PC-3 (cell line): ENCODE data around the gene RNF17.

Source experiments
- CTCF ChIP-seq: fragments of 300-600 bp; sonication (generic); conservative IDR thresholded peaks from 2 replicates; pipeline ENCODE4 v1.5.1; 2017; ENCODE audit warnings: antibody characterized with exemption, low read depth, mild to moderate bottlenecking, low read length
- EZH2 ChIP-seq: fragments of 300-600 bp; sonication (generic); IDR thresholded peaks from one replicate; pipeline ENCODE4 v1.6.1; 2017; ENCODE audit warnings: antibody characterized with exemption, mild to moderate bottlenecking, low read length; ENCODE audit not compliant: unreplicated experiment
- EZH2phosphoT487 ChIP-seq: fragments of 300-600 bp; sonication (generic); IDR thresholded peaks from 2 replicates; pipeline ENCODE4 v1.6.1; 2018; ENCODE audit warnings: mild to moderate bottlenecking, antibody characterized with exemption, low read length, borderline replicate concordance

- TF ChIP-seq CTCF (no peak), EZH2 (no peak), EZH2phosphoT487 (no peak)
These were observed 123.8 kb downstream of the RNF17 start for GRCh38 chr13:24887759-24888158.
